Retinal pigment epithelial cell (primary cell): Measurements from ENCODE around the gene OTC.

ENCODE experiments used
- DNase-seq: peaks from one replicate; pipeline ENCODE4 v3.0.0-alpha.2; 2010; ENCODE audit warnings: low read depth
- H3K4me3 ChIP-seq: 2 replicates; pipeline ENCODE4 v1.5.1; 2011; ENCODE audit warnings: mild to moderate bottlenecking, low read length, control low read depth, moderate library complexity
- TF ChIP-seq, protein P1 (sequence below): conservative IDR thresholded peaks from 2 replicates; pipeline ENCODE4 v1.5.1; 2011; ENCODE audit warnings: low read depth, low read length, control low read depth, inconsistent platforms

The OTC gene

DNA sequence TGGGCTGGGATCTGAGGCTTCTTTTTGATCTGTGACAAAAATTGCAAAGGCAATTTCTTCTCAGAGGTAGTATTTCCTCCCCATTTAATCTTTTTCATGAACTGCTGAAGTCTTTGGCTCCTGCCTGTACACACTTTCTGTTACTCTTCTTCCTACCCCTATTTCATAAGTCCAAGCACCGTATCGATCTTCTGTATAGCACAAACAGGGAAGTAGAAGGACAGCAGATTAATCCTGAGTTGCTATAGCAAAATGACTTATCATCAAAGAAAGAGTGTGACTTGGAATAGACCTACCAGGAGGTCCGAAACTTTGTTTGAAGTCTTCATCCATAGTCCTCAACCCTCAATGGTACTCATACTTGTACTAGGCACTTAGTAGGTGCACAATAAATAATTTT lies 22.0 kb downstream of the OTC start:
- DNase-seq, result no peak
- H3K4me3 ChIP-seq, result no peak overlapping the region
- TF ChIP-seq, protein P1, sequence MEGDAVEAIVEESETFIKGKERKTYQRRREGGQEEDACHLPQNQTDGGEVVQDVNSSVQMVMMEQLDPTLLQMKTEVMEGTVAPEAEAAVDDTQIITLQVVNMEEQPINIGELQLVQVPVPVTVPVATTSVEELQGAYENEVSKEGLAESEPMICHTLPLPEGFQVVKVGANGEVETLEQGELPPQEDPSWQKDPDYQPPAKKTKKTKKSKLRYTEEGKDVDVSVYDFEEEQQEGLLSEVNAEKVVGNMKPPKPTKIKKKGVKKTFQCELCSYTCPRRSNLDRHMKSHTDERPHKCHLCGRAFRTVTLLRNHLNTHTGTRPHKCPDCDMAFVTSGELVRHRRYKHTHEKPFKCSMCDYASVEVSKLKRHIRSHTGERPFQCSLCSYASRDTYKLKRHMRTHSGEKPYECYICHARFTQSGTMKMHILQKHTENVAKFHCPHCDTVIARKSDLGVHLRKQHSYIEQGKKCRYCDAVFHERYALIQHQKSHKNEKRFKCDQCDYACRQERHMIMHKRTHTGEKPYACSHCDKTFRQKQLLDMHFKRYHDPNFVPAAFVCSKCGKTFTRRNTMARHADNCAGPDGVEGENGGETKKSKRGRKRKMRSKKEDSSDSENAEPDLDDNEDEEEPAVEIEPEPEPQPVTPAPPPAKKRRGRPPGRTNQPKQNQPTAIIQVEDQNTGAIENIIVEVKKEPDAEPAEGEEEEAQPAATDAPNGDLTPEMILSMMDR, result no peak

DNA sequence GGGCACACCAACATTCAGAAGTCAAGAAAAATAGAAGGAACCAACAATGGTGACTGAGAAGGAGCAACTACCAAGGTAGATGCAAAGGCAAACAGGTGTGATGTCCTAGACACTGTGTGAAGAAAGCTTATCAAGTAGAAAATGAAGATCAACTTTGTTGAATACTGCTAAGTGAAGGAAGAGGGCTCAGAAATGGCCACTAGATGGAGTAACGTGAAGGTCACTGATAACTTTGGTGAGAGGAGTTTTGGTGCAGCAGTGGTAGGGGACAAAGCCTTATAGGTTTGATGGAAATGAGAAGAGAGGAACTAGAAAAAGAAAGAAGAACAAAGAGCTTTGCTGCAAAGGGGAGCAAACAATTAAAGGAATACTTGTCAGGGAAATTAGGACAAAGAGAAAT lies 23.5 kb downstream of the OTC start:
- H3K4me3 ChIP-seq, result no peak overlapping the region
- no peak for DNase-seq
- TF ChIP-seq, protein P1, result peak; percentile 63

- no peak overlapping the region for H3K4me3 ChIP-seq
- DNase-seq, result no peak
- TF ChIP-seq, protein P1, result no peak
Observed at GRCh38 chrX:38376747-38377146, 24.3 kb downstream of the OTC start.

- TF ChIP-seq, protein P1, result no peak
- DNase-seq, result no peak
- no peak overlapping the region for H3K4me3 ChIP-seq
Observed at GRCh38 chrX:38379088-38379487, 26.7 kb downstream of the OTC start.

- no peak overlapping the region for H3K4me3 ChIP-seq
- TF ChIP-seq, protein P1, result no peak
- DNase-seq, result no peak
Observed at GRCh38 chrX:38382663-38383062, 30.3 kb downstream of the OTC start.

- DNase-seq, result no peak
- TF ChIP-seq, protein P1, result no peak
- no peak overlapping the region for H3K4me3 ChIP-seq
Observed at GRCh38 chrX:38400389-38400910, 48.0 kb downstream of the OTC start.

DNA sequence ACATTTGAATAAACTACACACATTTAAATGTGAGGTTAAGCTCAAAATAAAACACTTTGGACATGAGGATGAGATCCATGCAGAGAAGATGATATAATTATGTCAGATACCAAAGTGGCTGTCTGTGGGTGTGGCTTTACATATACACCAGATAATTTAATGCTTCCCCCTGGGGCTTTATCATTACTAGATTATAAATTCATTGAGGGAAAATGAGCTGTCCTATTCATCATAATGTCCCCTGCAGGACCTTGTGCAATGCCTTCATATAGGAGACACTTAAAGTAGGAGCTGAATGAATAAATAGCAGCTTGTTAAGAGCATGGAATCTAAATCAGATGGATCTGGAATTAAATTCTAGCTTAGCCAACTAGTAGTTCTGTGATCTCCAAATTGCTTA lies 49.7 kb downstream of the OTC start:
- no peak for DNase-seq
- H3K4me3 ChIP-seq, result no peak overlapping the region
- TF ChIP-seq, protein P1, result no peak
